HG02938 (cell line): Measurements from ENCODE around the gene ARMH3.

Experiments used
- ATAC-seq: cut with Tn5 transposase; IDR thresholded peaks from one replicate; pipeline ENCODE4 v1.9.1; 2021; ENCODE audit warnings: mild to moderate bottlenecking, moderate library complexity; ENCODE audit not compliant: unreplicated experiment

The ARMH3 gene

GRCh38 chr10:101875068-101875688 is 180.8 kb downstream of the ARMH3 start:
- ATAC-seq: no peak

DNA sequence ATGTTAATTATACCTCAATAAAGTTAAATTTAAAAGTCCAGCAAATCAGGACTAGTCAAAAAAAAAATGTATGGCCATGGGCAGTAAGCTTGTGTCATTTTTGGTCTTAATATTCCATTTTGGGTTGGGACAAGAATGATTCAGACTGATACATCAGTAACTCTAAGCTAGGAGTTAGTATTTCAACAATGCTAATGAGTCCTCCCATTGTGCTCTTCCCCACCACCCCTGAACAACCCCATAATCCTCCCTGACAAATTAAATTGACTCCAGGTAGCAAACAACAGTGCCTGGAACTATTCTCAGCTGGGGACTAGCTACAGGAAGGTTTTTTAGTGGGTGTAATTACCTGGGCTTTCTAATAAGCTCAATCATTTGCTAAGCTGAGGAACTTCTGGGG is 181.7 kb downstream of the ARMH3 start:
- ATAC-seq: no peak

- ATAC-seq: no peak
Observed at GRCh38 chr10:101867931-101868330, 188.0 kb downstream of the ARMH3 start.

GRCh38 chr10:101859530-101859929 is 196.4 kb downstream of the ARMH3 start:
- no peak for ATAC-seq

- peak; percentile 87 for ATAC-seq
Observed at GRCh38 chr10:101858723-101859500, 197.1 kb downstream of the ARMH3 start.

- no peak for ATAC-seq
Observed at GRCh38 chr10:101857802-101858476, 198.0 kb downstream of the ARMH3 start.

- no peak for ATAC-seq
Observed at GRCh38 chr10:101856626-101857025, 199.3 kb downstream of the ARMH3 start.

- ATAC-seq: no peak
Observed at GRCh38 chr10:101851411-101852116, 204.4 kb downstream of the ARMH3 start.

GRCh38 chr10:101850749-101851148 is 205.2 kb downstream of the ARMH3 start:
- ATAC-seq: no peak

- no peak for ATAC-seq
Observed at GRCh38 chr10:101848894-101849351, 207.1 kb downstream of the ARMH3 start.

DNA sequence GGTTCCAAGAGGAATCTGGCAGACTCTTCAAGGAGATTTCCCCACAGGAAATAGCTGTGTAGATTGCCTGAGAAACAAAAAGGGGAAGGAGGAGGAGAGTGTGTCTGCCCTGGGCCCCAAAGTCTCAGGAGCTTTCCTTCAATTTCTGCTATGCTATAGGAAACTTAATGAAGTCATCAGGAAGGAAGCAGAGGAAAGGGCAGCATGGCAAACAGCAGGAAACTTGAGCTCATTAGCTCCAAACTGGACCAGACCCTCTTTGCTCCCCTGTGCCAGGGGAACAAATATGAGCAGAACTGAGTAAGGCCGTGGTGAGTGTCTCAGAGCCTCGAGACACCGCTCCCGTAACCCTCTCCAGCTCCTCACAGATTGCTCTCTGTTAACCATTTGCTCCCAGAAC is 207.6 kb downstream of the ARMH3 start:
- no peak for ATAC-seq

GRCh38 chr10:101845893-101846292 is 210.1 kb downstream of the ARMH3 start:
- no peak for ATAC-seq

DNA sequence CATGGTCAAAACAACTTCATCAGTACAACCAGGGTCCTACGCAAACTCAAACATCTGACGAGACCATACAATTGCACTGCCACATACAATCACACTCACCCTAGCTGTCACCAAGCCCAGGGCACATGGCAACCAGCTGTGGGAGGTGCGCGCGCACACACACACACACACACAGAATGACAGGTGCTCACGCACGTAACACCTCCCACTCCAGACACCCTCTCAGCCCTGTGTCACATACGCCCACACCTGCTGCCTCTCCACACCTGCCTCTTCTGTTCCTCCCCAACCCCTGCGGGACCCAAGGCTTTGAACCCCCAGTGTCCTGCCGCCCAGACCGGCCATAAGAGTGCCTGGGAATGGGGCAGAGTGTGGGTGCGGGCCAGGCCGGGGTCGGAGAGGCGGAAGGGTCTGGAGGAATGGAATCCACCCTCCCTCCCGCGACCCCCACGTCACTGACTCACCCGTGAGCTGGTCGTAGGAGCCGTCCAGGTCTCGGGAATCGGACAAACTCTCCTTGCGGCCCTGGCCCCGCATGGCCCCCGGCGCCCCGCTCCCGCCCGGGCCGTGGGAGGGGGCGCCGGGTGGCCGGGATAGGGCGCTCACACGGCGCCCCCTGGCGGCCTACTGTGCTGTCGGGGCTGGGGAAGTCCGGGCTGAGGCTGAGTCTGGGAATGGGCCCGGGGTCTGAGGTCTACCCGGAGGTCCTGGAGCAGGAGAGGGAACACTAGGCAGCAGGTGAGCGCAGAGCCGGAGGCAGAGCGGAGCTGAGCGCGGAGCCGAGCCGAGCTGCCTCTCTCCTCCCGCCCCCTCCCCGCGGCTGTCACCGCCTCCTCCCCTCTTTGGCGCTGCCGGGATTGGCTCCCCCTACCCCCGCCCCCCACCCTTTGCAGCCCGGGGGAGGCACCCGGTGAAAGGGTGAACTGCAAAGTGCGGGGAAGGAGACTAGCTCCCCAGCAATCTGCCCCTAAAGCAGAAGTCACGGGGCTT is 212.6 kb downstream of the ARMH3 start, which contains the start of gene KCNIP2:
Gene KCNIP2 (minus strand): TSS at position 769 of the 990 bp plus-strand sequence. CDS start 232 bp downstream, at position 537.
- no peak for ATAC-seq

GRCh38 chr10:101841826-101842225 is 214.1 kb downstream of the ARMH3 start:
- ATAC-seq: no peak

DNA sequence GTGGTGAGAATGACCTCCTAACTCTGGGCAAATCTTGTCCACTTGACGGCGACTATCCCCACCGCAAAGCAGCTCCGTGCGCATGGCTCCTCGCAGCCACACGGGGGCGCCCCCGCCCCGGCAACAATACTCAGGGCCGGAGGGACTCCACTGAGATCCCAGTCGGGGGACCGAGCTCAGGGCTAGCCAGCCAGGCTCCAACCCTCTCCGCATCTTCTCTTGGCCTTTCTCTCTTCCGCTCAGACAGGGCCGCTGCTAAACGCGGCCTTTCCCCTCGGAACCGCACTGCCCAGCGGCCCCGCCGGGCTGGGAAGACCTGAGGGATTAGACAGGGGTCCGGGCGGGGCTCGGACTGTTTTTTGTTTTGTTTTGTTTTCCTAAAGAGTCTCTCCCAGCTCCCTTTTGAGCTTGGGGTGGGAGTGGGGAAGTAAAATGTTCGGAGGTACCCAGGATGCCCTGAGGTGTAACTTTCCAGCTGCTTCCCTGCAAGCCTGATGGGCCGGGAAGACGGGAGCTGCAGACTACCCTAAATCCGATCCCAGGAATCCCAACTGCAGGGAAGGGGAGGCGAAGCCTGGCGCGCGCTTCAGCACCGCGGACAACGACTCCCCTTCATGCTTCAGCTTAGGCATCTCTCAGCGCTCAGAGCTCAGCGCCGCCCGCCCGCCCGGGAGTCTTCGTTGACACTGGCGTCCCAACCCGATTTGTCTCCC is 215.1 kb downstream of the ARMH3 start:
- ATAC-seq: peak; percentile 59

DNA sequence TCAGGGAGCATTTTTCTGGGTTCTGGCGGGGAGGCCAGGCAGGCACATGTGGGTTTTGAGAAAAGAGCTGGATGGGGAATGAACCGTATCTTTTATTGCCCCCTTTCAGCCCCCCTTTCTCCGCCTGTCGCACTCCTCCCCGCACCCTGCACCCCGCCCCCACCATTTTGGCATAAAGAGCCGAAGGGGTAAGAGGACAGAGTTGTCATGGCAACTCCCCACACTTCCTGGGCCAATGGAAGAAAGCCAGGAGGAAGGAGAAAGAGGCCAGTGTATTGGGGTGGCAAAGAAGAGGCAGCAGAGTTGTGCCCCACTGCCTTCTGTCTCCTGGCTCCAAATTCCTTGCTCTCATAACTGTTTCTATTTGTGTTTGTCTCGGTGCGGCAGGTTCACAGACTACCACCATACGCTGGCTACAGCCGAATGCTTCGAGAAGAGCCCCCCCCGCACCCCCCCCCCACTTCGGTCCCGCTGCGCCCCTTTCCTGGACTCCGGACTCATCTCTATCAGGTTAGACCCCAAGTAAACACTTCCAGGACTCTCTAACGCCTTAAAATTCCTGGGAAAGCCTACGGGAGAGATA is 215.8 kb downstream of the ARMH3 start:
- ATAC-seq: no peak

DNA sequence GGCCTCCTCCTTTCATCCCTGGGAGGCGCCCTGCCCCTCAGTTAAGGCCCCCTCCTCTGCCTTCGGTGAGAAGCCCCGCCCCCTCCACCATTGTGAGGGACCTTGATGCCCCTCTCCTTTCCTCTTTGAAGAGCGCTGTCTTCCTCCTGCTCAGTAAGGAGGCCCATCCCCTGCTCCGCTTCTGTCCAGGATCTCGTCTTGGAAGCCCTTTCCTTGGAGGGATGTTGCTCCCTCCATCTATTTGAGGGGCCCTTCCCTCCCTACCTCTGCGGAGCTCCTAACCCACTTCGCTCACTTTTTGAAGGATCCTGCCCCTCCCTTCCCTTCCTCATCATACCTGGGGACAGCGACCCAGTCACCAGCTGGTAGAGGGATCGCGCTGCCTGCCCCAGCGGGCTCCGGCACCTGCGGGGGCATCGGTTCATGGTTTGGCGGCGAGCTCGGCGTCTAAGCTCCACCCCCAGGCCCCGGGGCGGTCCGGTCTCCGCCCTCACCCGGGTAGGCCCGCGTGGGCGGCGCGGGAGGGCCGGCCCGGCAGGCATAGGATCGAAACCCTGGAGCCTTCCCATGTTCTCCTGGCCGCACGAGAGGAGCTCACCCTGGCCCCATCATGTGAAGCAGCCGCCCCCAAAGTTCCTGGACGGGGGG is 216.4 kb downstream of the ARMH3 start:
- no peak for ATAC-seq

DNA sequence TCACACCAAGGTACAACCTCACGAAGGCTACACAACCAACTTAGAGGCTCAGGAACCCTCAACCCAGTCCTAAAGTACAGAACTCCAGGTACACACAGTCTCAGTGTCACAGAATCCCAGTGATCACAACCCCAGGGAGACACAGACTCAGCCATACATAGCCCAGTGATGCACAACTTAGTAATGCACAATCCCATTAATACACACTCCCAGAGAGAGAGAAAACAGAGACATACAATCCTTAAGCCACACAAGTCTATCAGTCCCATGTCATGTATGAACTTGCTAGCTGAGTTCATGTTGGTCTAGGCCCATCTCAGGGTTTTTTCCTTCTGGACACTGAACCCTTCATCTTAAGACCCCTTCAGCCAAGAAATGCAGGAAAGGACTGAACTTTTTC is 217.0 kb downstream of the ARMH3 start:
- no peak for ATAC-seq
